ENCODE measurements around the gene ZBTB25. TPM values are rescaled to one million over a fixed set of nuclear protein-coding genes. Genes with fewer than 3 reads are reported as not detected.

The ZBTB25 gene
- total RNA-seq, 1 experiment from 2014 or later: 4.0 TPM

DNA sequence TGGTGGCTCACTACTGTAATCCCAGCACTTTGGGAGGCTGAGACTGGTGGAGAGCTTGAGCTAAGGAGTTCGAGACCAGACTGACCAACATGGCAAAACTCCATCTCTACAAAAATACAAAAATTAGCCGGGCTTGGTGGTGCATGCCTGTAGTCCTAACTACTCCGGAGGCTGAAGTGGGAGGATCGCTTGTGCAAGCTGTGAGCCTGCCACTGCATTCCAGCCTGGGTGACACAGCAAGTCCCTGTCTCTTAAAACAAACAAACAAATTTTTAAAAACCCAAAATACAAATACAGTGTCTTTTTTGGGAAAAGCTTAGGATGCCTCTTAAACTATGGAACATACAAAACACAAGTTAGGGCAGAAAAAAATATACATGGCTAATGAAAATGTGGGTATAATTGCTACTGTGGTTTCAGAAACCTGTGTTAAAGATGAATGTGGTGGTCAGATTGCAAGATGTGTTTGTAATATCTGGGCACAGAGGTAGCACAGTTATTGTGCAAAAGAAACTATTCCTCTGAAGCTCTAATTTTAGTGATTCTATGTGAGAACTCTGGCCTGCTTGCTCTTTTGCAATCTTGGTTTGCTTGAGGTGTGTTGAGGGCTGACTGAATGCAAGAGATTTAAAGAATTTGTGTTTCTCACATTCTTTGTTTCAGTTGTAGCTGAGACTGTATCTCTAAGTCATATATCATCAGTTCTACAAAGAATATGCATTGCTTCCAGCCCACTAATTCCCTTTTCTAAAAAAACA is 33.0 kb upstream of the ZBTB25 start:
- no peak overlapping the region for H3K4me3 ChIP-seq (ENCODE audit: low read length)
- H3K79me2 ChIP-seq (ENCODE audit: low read length): no peaks in the 10 kb centered on the region
- no TSS peak for BruUV-seq (replicated peaks)
- H3K36me3 ChIP-seq (ENCODE audit: low read depth, low read length): no peaks in the 10 kb centered on the region
- no peak overlapping the region for H3K4me2 ChIP-seq (ENCODE audit: low read length)
- no peaks in the 10 kb centered on the region for H3K27me3 ChIP-seq (ENCODE audit: low read length)
- no peak overlapping the region for H3K9ac ChIP-seq (ENCODE audit: low read length)
- no peaks in the 10 kb centered on the region for H3F3A ChIP-seq (ENCODE audit: low read length, unreplicated experiment)
- ATAC-seq: no peak
- H2AFZ ChIP-seq (ENCODE audit: low read length): no peak overlapping the region
- H3K9me3 ChIP-seq (ENCODE audit: low read length): no peaks in the 10 kb centered on the region
- TF ChIP-seq EZH2 (IDR thresholded peaks at IDR 0.05; ENCODE audit: low read length, unreplicated experiment) (no peak), EZH2phosphoT487 (IDR thresholded peaks at IDR 0.05; ENCODE audit: borderline replicate concordance, low read length) (no peak), CTCF (conservative IDR thresholded peaks at IDR 0.05; ENCODE audit: low read depth, low read length) (no peak)
- H3K9me2 ChIP-seq (replicated peaks; ENCODE audit: low read length): no peaks in the 10 kb centered on the region
- H3K4me1 ChIP-seq (ENCODE audit: insufficient read depth, low read length): peaks cover 21% of the 10 kb centered on the region
- no peaks in the 10 kb centered on the region for H4K20me1 ChIP-seq (ENCODE audit: low read length)
- intact Hi-C loops (cut with micrococcal nuclease): no loop called here
- H3K27ac ChIP-seq (ENCODE audit: low read length): no peak overlapping the region
- ChIA-PET CTCF (interaction anchor here (0.5 to 0.6 kb wide), 2 partner anchors 27 to 198 kb away, joined by 3 to 4 read pairs; no protein-coding TSS in a partner anchor), POLR2A (ENCODE audit: unreplicated experiment) (no interaction called here)
- no peak for DNase-seq

DNA sequence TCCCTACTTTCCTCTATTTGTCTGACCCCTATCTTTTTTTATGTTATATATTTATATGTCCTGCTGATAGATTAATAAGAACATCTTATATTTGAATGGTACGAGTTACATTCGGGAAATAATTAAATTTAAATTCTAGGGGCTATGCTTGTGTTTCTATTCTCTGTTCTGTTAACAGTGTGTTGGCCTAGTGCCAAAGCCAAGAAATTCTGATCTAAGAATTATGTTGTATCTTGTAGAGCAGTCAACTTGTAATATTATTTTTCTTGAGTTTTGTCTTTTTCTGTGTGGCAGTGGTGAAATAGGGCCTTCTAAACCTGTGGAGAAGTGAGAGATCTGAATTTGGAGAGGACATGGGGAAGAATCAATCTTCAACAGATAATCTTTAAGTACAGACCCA is 27.9 kb upstream of the ZBTB25 start:
- BruUV-seq (replicated peaks): no TSS peak
- Histone ChIP-seq H3K27ac (ENCODE audit: low read length) (no peak overlapping the region), H3F3A (ENCODE audit: low read length, unreplicated experiment) (no peaks in the 10 kb centered on the region), H3K4me2 (ENCODE audit: low read length) (no peak overlapping the region), H3K79me2 (ENCODE audit: low read length) (no peaks in the 10 kb centered on the region), H3K9ac (ENCODE audit: low read length) (no peak overlapping the region), H2AFZ (ENCODE audit: low read length) (no peak overlapping the region), H3K9me3 (ENCODE audit: low read length) (no peaks in the 10 kb centered on the region), H3K4me3 (ENCODE audit: low read length) (no peak overlapping the region), H3K9me2 (replicated peaks; ENCODE audit: low read length) (no peaks in the 10 kb centered on the region), H4K20me1 (ENCODE audit: low read length) (no peaks in the 10 kb centered on the region), H3K36me3 (ENCODE audit: low read depth, low read length) (no peaks in the 10 kb centered on the region), H3K27me3 (ENCODE audit: low read length) (no peaks in the 10 kb centered on the region), H3K4me1 (ENCODE audit: insufficient read depth, low read length) (peaks cover 22% of the 10 kb centered on the region)
- intact Hi-C loops (cut with micrococcal nuclease): no loop called here
- ChIA-PET POLR2A (ENCODE audit: unreplicated experiment) (interaction anchor here (0.6 kb wide), 1 partner anchor 1092 kb away, joined by 7 read pairs; no protein-coding TSS in a partner anchor), CTCF (no interaction called here)
- TF ChIP-seq EZH2phosphoT487 (IDR thresholded peaks at IDR 0.05; ENCODE audit: borderline replicate concordance, low read length) (no peak), EZH2 (IDR thresholded peaks at IDR 0.05; ENCODE audit: low read length, unreplicated experiment) (no peak), CTCF (conservative IDR thresholded peaks at IDR 0.05; ENCODE audit: low read depth, low read length) (no peak)
- ATAC-seq (no peak), DNase-seq (no peak)

DNA sequence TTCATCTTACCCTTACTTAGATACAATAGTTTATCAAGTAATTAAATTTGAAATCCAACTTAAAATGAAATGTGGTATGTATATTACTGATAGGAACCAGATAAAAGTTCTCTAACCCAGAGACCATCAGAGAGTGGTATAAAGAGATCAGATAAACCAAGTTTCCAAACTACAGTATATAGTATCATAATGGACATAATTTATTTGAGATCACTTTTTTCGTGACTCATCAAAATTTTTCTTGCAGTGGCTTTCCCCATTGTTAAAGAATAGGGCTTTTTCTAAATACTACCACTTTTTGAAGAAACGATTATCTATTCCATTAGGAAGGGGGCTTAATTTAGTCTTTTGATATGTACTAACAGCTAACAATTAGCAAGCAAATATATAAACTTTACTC is 21.7 kb upstream of the ZBTB25 start:
- Histone ChIP-seq H3K79me2 (ENCODE audit: low read length) (peaks cover 33% of the 10 kb centered on the region), H3F3A (ENCODE audit: low read length, unreplicated experiment) (peaks cover under 1% of the 10 kb centered on the region), H3K9me3 (ENCODE audit: low read length) (no peaks in the 10 kb centered on the region), H3K36me3 (ENCODE audit: low read depth, low read length) (peaks cover 33% of the 10 kb centered on the region), H3K4me2 (ENCODE audit: low read length) (no peak overlapping the region), H3K9me2 (replicated peaks; ENCODE audit: low read length) (no peaks in the 10 kb centered on the region), H4K20me1 (ENCODE audit: low read length) (peaks cover 22% of the 10 kb centered on the region), H3K27me3 (ENCODE audit: low read length) (no peaks in the 10 kb centered on the region), H3K4me1 (ENCODE audit: insufficient read depth, low read length) (peaks cover 23% of the 10 kb centered on the region), H3K9ac (ENCODE audit: low read length) (no peak overlapping the region), H3K27ac (ENCODE audit: low read length) (no peak overlapping the region), H3K4me3 (ENCODE audit: low read length) (no peak overlapping the region), H2AFZ (ENCODE audit: low read length) (no peak overlapping the region)
- ATAC-seq (no peak), DNase-seq (no peak)
- ChIA-PET POLR2A (ENCODE audit: unreplicated experiment) (no interaction called here), CTCF (no interaction called here)
- intact Hi-C loops (cut with micrococcal nuclease): no loop called here
- no TSS peak for BruUV-seq (replicated peaks)
- TF ChIP-seq EZH2phosphoT487 (IDR thresholded peaks at IDR 0.05; ENCODE audit: borderline replicate concordance, low read length) (no peak), EZH2 (IDR thresholded peaks at IDR 0.05; ENCODE audit: low read length, unreplicated experiment) (no peak), CTCF (conservative IDR thresholded peaks at IDR 0.05; ENCODE audit: low read depth, low read length) (no peak)
